Measurements from ENCODE around the gene NHSL1.

NHSL1 gene

DNA sequence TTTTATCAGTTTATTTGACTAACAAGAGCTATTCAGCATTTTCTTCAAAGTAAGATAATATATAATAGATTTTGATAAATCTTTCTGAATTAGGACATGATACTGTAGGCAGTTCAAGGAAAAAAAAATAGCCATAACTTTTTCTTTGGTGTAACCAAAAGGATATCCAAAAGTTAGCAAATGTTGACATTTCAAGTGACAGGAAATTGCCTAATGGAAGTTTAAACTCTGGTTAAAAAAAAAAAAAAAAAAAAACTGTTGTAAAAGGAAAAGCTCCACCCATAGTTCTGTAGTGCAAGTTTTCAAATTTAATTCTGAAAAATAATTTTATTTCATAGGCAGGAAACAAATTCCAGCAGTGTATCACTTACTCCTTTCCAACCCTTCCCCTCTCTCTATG, 76.4 kb downstream of the NHSL1 start:
- no peak for FAIRE-seq

DNA sequence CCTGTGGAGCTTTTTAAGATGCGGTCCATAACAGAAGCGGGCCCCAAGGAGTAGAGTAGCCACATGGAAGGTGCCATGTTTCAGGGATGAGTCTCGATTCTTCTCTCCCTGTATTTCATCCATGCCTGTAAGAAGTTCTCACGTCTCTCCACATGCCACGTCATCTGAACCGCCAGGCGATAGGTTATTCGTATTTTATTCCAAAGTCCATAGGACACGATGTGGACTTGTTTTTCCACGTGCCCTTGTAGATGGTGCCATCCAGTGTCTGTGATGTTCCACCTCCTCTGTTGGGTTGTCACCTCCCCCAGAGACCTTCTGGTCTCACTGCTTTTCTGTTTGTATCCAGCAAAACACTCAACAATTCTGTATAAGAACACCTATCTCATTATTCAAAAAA, 77.7 kb downstream of the NHSL1 start:
- FAIRE-seq: no peak

DNA sequence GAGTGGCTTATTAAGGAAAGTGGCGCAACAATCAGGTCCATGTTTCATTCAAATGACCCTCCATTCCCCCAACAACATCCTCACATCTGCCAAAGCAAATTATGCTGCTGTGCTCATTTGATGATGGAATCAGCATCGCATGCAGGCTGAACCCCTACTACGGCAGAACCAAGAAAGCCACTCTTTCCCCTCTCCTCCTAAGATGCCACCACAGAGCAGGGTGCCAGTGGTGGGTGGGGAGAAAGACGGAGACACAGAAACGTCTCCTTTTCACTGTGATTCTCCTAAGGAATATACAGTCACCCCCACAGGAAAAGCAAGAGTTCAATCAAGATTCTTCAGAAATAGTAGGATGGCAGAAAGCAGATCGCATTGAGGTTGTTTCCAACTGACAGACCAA, 78.2 kb downstream of the NHSL1 start:
- FAIRE-seq: no peak

DNA sequence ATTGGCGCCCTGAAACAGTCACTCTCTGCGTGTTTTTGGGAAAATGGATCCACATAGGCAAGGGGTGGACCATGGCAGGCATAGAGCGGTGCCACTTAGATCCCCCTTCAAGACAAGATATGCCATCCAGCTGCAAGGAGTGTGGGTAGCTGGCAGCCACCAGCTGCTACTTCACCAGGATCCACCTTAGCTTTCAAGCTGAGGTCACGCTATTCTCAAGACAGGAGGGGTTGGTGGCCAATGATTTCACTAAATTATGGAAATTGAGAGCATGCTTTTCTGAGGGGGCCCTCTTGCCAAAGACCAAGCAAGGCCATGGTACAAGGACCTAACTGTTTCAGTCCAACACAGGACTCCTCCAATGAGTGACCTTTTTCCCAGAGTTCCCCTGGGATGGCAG, 78.9 kb downstream of the NHSL1 start:
- FAIRE-seq: no peak

DNA sequence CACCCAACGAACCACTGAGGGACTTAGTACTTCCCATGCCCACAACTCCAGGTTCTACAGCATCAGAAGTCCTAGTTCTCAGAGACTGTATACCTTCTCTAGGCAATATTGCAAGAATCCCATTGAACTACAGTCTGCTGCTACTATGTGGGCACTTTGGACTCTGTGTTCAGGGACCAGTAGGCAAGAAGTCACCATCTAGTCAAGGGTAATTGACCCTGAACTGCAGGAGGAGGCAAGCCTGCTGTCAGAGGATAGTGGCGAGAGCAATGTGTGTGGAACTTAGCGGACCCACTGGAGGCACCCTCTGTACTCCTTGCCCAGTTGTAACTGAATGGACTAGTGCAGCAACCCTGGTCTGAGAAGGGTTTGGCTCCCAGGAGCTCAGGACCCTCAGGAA, 79.5 kb downstream of the NHSL1 start:
- FAIRE-seq: no peak

DNA sequence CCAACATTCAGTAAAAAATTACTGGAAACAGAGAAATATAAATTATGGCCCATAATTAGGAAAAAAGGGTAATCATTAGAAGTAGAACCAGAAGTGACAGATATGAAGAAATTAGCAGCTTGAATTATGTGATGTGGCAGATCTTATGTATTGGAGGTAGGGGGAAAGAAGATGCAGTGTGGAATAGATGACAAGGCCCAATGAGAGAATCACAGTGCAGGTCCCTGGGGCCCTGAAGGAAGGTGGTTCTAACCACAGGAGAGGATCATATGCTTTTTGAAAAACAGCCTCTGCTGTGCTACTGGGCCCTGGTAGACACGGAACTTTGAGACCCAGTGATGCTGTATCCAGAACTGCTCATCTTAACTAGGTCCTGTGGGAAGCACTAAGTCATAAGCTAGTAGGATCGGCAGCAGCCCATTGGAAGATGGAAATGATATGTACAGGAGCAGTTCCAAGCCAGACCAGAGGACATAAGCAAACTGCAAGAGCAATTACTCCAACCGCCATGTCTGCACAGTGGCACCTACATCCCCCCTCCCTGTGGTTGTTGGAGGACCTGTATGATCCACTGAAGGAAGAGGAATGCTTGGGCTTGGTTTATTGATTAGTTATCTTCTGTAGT, 81.1 kb downstream of the NHSL1 start:
- no peak for FAIRE-seq

DNA sequence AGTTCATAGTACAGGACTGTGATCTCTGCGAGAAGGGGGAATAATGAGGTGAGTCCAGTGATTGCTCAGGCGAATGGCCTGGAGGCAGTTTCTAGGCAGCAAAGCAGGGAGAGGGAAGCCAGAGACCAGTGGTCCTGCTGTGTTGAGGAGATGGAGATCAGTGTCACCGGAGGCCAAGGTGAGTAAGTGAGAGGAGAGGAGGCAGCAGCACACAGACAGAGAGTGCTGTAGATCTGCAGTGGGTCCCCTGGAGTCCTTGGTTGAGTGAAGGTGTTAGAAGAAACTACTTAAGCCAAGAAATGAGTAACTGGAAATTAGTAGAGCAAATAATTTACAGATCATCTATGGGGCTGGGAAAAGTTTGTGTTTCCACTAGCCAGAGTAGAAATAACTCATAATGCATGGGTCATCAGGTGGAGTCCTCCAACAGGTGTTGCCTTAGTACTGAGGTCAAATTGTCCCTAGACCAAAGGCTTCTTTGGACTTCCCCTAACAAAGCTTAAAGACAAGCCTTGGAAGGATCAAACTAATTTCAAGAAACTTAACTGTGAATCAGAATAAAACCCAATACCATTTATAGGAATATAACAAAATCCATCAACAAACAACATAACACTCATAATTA, 81.7 kb downstream of the NHSL1 start:
- no peak for FAIRE-seq

DNA sequence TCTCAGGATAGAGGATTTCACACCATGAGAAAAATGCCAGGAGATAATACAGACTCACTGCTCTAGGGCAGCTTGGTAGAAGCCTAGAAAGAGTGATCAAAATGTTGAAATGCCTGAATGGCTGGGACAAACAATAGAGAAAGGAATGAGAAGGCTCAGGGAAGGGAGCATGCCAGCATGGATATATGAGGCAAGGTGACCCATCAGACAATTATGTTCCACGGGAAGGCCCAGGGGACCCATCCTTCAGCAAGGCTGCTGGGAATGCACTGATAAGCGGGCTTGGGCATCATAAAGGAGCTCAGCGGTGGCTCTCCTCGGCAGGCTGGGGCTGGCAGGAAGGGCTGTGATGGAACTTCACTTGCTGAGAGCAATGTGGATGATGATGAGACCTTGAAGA, 83.1 kb downstream of the NHSL1 start:
- no peak for FAIRE-seq

DNA sequence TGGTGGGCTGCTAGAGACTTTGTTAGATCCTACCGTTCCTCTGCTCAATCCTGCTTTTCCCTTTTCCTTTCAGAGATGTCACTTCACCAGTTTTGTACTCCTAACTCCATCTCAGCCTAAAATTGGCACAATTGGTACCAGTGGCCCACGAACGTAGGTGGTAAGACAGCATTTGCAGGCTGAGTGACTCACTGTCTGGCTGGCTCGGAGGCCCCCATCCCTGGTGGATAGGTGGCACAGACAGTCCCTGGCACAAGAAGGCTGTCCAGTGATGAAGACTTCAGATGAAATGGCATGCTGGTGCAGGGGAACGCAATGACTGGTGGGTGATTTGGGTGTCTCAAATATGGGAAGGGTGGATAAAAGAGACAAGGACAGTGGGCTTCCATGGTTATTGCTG, 84.2 kb downstream of the NHSL1 start:
- no peak for FAIRE-seq

DNA sequence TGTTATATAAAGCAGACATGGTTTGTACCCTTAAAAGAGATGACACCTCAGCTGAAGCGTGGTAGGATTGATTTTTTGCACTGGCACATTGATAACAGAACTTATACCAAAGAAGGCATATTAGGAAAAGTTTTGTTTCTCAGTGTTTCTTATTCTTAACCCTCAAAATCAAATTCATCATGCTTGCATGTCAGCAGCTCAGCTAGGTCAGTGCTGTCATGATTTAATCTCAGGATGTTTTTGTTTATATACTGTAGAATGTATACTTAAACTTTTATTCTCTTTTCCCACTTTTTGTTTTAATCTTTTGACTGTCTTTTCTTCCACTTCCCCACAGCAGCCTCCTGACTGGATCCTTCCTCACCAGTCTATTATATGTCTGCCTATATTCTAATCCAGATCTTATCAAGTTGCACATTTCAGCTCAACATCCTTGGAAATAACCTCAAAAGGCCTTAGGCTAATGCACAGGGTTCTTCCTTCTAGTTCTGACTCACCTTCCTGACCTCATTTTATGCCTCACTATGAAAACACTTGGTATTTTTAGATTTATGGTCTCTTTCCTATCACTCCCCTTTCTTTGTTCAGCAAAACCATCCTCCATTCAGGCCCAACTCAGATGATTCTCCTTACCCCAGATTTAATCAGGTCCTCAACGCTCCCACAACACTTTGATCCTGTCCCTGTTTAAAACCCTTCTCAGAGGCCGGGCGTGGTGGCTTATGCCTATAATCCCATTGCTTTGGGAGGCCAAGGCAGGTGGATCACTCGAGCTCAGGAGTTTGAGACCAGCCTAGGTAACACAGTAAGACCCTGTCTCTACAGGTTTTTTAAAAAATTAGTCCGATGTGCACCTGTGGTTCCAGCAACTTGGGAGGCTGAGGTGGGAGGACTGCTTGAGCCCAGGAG, 88.1 kb downstream of the NHSL1 start:
- FAIRE-seq: no peak

DNA sequence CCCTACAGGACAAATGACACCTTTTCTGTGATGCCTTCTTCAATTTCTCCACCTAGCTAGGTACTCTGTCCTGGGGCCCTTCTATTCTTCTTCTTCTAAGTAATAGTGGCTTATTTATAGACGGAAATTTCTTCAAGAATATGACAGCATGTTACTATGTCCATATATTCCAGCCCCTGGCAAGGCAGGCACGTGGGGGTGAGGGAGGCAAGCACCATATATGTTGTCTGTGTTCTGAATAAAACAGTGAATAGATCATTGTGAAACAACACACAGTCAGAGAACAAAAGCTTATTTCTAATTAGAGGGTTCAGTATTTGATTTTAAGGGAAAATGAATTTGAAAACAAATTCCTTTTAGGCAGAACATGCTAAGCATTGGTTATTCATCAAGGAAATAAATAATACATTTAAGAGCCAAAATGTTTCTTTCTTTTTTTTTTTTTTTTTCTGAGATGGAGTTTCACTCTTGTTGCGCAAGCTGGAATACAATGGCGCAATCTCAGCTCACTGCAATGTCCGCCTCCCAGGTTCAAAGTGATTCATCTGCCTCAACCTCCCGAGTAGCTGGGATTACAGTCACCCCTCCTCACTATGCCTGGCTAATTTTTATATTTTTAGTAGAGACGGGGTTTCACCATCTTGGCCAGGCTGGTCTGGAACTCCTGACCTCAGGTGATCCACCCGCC, 89.1 kb downstream of the NHSL1 start:
- FAIRE-seq: no peak

DNA sequence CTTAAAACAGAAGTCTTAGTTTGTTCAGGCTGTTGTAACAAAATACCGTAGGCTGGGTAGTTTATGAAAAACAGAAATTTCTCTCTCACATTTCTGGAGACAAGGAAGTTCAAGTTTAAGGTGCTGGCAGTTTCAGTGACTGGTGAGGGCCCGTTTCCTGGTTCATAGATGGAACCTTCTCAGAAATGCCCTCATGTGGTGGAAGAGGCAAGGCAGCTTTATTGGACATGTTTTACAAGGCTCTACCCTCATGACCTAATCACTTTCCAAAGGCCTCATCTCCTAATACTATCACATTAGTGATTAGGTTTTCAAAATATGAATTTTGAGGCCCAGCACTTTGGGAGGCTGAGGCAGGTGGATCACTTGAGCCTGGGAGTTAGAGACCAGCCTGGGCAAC, 92.9 kb downstream of the NHSL1 start:
- no peak for FAIRE-seq

DNA sequence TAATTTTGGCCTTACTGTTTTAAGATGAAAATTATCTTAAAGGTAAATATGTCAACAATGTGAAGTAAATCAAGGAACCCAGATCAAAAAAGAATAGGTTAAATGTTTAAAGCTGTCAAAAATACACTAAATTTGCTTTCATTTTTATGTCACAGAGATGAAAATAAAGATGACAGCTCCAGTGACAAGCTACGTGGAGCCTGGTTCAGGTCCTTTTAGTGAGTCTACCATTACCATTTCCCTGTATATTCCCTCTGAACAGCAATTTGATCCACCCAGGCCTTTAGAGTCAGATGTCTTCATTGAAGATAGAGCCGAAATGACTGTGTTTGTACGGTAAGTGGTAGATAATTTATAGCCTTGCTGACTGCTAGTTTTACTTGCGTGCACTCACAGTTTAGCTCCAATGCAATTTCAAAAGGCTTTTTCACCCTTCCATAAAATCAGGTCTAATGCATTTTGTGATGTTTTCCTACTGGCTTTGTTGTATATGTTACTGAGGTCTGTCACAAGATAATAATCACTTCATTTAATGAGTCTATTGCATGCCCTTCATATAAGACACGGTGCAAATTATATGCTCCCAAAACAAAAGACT, 93.4 kb downstream of the NHSL1 start:
- no peak for FAIRE-seq

DNA sequence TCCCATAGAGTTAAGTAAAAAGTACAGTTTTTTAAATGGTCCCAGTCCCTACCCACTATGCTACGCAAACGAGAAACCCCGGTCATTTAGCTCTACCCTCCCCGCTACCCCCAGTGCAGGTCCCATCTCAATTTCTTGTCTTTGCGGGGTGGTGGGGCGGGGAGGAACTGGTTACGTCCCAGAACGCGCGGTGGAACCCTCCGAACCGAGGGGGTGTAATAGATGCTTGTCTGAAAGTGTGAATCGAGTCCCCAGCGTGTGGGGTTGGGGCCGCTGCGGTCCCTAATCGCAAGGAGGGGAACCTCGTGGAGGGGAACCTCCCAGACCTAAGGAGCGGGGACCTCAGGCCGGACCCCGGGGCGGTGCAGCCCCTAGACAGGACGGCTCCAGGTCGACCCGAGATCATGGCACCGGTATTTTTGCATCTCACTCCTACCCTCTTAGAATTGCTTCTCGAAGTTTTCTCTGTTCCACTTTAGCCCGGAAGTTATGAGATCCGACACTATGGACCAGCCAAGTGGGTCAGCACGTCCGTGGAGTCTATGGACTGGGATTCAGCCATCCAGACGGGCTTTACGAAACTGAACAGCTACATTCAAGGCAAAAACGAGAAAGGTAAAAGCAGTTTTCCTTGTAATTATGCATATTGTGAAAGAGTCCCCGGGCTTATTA, 94.5 kb downstream of the NHSL1 start:
- no peak for FAIRE-seq

DNA sequence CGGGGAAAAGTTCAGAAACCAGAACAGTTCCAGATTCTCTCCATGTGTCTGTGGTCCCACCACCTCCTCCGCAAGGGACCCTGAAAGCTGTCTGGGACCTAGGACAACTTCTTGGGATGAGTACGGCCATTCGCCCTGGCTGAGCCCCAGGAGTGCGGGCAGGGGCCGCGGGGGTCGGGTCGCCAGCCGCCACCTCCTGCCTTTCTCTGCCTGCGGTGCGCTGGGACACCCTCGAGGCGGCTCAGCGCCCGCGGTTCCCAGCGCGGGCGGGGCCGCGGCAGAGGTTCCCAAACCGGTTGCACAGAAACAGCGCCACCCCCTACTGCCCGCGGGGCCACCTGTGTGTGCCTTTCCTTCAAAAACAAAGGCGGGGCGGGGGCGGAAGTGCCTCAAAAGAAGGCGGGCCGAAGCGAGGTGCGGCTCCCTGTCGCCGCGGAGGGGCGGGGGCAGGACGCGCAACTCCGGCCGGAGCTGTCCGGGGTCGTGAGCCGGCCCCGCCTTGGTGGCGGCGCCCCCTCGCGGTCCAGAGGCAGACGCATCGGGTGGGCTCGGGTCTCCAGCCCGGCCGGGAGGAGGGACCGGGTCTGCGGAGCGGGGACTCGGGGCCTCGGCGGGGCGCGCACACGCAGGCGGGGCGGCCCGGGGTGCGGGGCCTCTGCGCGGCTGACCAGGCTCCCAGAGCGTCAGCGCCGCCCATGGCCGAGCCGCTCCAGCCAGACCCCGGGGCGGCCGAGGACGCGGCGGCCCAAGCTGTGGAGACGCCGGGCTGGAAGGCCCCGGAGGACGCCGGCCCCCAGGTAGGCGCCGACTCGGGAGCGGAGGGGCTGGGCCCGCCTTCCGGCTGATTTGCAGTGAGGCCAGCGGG, 95.3 kb downstream of the NHSL1 start, which contains the start of gene HEBP2:
TSS of gene HEBP2 (plus strand) at position 423 of the 865 bp plus-strand sequence. CDS start at position 696, 273 bp downstream.
- FAIRE-seq: no peak

DNA sequence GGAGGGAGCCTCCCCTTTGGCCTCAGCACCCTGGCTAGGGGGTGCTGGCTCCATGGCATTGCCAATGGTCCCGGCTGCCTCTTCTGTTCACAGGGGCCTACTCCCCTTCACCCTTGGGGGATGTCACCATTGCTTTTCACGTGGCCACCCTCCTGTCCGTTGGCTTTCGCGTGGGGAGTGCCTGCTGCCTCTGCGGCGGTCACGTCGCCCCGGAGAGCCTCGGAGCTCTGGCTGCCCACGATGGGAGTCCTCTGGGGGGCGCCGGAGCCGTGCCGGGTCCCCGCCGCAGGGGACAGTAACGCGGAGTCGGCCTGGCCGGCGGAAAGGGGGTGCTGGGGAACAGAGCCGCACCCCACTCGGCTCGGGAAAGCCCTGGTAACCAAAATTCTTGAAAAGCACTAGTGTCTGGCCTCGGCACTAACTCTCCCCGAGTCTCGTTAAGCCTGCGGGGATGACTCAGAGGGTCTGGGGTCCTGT, 95.9 kb downstream of the NHSL1 start:
- FAIRE-seq: no peak

DNA sequence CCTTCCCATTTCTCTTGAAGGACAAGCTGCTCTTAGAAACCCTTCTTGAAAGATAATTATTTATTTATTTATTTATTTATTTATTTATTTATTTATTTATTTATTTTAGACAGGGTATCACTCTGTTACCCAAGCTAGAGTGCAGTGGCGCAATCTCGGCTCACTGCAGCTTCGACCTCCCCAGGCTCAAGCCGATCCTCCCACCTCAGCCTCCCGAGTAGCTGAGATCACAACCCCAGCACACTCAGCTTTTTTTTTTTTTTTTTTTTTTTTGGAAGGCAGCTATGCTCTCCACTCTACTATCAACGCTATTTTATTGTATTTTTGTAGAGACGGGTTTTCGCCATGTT, 96.5 kb downstream of the NHSL1 start:
- no peak for FAIRE-seq

DNA sequence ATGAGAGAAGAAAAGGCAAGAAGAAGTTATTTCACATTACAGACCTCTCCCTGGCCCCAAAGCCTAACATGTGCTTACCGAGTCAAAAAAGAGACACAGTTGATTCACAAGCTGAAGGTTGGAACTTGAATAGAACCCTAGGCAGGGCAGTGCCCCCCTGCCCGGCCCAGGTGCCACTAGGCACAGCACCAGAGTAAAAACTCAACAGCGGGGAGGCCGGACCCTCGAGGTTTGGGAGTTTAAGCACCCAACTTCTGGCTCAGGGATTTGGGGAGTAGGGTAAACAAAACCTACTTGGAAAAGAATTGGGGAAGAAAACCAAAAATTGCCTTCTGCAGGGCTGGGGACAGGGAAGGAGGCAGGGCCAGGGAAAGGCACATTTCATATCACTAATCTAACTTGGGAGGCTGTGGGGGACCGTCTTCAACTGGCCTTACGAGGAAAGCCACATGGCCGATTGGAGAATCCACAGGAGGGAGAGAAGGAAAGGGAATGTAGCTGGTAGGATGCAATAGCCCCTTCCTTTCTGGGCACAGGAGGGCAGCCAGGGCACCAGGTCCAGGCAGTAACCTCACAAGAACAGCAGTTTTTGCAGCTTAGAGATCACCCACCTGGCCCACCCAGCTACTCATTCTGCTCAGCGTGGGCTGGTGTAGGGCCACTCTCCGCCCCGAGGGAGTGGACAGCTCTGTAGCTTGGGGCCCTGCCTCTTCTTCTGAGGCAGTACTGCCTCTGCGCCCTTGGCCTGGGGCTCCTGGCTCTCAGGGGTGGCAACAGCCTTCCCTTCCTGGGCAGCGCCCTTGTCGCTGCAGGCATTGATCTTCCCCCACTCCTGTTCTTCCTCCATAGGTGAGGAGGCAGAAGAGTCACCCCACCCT, 97.1 kb downstream of the NHSL1 start:
- FAIRE-seq: no peak

DNA sequence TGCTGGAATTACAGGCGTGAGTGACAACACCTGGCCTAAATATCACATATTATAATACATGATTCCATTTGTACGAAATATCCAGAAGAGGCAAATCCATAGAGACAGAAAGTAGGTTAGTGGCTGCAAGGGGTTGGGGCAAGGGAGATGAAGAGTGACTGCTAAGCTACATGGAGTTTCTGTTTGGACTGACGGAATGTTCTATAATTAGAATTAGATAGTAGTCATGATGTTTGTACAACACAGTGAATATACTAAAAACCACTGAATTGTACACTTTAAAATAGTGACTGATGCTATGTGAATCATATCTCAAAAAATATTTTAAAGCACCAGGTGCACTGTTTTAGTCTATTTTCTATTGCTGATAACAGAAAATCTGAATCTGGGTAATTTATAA, 99.0 kb downstream of the NHSL1 start:
- no peak for FAIRE-seq

All from G401.6 (cell line).